GM19467 (cell line): ENCODE data around the gene RYR1.
"Not testable (repeated sequence)": the region's sequence is repeated elsewhere in the genome, so short reads cannot be mapped to it uniquely, and the experiment has no call there.

Source experiments
- ATAC-seq: cut with Tn5 transposase; IDR thresholded peaks from one replicate; pipeline ENCODE4 v1.9.1; 2021; ENCODE audit warnings: mild to moderate bottlenecking, moderate library complexity; ENCODE audit not compliant: unreplicated experiment

The RYR1 gene

DNA sequence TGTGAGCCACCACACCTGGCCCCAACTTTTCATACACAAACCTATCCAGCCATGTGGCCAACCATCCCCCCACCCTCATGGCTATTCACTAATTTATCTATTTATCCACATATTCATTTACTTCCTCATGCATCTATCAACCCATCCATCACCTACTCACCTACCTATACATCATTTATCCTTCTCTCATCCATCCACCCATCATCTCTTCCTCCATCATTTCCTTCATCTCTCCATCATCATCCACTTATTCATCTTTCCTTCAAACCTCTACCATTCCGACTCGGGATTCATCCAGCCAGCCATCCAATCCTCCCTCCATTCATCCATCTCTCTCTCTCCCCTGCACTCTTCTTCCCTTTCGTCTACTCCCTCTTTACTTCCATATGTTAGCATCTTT, 54.6 kb downstream of the RYR1 start:
- ATAC-seq: no peak

DNA sequence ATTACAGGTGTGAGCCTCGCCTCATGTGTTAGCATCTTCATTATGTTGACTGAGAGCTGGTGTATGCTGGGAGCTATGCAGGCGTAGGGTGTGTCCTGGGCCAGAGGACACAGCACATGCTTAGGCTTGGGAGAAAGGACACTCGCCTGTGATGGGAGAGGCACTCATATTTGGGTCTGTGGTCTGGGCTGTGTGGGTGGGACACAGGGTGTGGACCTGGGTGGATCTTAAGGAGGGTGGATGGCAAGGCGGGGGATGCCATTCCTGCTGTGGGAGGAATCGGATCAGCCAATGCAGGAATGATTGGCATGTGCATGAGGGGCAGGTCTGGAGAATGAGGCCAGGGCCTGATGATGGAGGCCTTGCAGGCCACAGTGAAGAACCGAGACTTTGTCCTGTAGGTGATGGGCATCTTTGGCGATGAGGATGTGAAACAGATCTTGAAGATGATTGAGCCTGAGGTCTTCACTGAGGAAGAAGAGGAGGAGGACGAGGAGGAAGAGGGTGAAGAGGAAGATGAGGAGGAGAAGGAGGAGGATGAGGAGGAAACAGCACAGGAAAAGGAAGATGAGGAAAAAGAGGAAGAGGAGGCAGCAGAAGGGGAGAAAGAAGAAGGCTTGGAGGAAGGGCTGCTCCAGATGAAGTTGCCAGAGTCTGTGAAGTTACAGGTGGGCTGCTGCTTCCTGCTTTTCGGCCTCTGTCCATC, 55.4 kb downstream of the RYR1 start:
- no peak for ATAC-seq

DNA sequence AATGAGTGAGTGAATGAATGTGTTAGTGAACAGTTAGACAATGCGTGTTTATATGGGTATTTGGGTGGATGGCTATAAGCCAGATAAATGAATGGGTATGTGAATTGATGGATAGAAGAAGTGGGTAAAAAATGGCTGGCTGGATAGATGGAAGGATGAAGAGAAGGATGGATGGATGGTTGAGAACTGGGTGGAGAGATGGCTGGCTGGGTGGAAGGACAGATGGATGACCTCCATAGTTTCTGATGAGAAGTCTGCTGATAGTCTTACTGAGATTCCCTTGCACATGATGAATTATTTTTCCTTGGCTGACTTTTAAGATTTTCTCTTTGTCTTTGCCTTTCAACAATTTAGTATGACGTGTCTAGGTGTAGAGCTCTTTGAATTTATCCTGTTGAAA, 57.4 kb downstream of the RYR1 start:
- no peak for ATAC-seq

DNA sequence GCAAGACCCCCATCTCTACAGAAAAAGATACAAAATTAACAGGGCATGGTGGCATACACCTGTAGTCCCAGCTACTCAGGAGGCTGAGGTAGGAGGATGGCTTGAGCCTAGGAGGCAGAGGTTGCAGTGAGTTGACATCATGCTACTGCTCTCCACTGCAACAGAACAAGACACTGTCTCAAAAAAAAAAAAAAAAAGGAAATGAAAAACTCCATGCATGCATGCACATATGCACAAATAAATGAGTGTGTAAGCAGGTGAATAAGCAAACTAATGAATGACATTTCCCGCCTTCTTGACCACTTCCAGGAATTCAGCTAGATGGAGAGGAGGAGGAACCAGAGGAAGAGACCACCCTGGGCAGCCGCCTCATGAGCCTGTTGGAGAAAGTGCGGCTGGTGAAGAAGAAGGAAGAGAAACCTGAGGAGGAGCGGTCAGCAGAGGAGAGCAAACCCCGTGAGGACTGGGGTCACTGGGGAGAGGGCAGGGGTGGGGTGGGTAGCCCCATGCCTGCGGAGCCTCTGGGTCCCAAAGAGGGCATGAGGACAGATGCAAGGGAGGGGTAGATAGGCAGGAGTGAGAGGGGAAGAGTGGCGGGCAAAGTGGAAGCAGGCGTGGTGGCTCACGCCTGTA, 58.8 kb downstream of the RYR1 start:
- ATAC-seq: no peak

DNA sequence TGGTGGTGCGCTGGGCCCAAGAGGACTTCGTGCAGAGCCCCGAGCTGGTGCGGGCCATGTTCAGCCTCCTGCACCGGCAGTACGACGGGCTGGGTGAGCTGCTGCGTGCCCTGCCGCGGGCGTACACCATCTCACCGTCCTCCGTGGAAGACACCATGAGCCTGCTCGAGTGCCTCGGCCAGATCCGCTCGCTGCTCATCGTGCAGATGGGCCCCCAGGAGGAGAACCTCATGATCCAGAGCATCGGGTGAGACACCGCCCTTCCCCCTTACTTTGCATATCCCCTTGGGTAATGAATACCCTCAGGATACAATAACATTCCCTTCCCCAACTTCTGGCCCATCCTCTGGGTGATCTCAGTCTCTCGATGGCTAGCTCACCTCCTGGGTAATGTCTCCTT, 60.9 kb downstream of the RYR1 start:
- ATAC-seq: no peak

DNA sequence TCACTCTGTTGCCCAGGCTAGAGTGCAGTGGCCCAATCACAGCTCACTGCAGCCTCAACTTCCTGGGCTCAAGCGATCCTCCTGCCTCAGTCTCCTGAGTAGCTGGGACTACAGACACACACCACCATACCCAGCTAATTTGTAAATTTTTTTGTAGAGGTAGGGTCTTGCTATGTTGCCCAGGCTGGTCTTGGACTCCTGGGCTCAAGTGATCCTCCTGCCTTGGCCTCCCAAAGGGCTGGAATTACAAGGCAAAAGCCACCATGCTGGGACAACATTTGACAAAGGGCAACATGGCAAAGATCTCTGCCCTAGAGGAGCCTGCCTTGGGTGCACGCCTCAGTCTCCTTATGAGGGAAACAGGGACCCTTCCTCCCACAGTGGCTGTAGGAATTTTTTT, 61.9 kb downstream of the RYR1 start:
- ATAC-seq: not testable (repeated sequence)

DNA sequence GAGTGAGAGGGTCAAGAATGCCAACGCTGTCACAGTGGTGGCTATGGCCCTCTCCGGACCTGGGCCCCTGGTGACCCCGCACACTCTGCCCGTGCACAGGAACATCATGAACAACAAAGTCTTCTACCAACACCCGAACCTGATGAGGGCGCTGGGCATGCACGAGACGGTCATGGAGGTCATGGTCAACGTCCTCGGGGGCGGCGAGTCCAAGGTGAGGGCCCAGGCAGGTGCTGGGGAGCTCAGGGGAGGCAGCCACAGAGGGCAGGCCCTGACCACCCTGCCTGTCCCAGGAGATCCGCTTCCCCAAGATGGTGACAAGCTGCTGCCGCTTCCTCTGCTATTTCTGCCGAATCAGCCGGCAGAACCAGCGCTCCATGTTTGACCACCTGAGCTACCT, 62.6 kb downstream of the RYR1 start:
- no peak for ATAC-seq

DNA sequence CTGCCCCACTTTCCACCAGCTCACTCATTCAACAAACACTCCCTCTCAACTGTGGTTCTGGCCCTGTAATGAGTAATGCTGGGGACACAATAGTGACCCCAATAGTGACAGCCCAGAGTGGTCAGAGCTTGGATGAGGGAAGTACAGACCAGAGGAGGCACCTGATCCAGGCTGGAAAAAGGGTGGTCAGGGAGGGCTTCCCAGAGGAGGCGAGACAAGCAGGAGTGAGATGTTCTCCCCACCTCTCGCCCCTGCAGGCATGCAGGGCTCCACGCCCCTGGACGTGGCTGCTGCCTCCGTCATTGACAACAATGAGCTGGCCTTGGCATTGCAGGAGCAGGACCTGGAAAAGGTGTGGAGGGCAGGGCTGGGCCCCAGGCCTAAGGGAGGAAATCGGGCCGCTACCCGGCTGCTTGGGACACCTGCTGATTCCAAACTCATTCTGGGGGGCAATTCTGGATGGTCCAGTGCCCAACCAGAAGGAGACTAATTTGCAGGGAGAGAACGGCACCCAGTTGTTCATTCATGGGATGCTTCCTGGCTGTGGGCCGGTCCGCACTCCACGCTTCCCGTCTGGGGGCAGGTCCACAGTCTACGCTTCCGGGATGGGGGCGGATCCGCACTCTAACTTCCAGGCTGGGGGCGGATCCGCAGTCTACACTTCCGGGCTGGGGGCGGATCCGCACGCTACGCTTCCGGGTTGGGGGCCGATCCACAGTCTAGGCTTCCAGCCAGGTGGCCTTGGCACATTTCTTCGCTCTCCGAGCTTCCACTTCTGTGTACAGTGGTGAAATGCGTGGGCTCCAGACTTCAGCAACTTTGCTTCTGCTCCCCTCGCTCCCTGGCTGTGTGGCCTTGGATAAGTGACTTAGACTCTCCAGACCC, 63.4 kb downstream of the RYR1 start:
- ATAC-seq: no peak

DNA sequence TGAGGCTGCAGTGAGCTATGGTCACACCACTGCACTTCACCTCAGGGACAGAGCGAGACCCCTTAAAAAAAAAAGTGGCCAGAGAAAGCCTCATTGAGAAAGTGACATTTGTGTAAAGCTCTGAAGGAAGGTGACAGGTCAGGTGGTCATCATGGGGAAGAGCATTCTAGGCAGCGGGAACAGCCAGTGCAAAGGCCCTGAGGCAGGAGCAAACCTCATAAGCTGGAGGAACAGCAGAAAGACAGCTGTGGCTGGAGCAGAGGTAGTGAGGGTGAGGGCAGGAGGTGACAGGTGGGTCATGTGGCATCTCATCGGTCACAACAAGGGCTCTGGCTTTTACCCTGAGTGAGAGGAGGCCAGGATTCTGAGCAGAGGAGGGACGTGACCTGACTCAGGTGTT, 64.4 kb downstream of the RYR1 start:
- no peak for ATAC-seq

DNA sequence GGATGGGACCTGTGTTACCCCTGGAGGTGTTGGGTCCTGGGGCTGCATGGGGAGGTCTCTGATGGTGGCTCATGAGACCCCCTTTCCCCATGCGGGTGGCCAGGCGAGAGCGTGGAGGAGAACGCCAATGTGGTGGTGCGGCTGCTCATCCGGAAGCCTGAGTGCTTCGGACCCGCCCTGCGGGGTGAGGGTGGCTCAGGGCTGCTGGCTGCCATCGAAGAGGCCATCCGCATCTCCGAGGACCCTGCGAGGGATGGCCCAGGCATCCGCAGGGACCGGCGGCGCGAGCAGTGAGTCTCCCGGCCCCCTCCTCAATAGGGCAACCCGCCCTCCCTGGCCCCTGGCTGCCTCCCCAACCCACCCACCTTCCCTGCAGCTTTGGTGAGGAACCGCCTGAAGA, 66.0 kb downstream of the RYR1 start:
- ATAC-seq: no peak

DNA sequence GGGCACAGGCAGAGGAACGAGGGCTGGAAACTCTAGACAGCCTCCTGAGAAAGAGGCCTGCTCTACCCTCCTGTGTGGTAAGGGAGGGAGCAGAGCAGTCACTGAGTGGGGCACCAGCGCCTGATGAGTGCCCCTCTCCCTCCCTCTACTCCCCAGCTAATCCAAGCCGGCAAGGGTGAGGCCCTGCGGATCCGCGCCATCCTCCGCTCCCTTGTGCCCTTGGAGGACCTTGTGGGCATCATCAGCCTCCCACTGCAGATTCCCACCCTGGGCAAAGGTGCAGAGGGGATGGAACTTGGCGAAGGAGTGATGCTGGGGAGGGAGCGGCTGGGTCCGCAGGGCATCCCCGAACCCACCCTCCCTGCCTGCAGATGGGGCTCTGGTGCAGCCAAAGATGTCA, 67.0 kb downstream of the RYR1 start:
- no peak for ATAC-seq

DNA sequence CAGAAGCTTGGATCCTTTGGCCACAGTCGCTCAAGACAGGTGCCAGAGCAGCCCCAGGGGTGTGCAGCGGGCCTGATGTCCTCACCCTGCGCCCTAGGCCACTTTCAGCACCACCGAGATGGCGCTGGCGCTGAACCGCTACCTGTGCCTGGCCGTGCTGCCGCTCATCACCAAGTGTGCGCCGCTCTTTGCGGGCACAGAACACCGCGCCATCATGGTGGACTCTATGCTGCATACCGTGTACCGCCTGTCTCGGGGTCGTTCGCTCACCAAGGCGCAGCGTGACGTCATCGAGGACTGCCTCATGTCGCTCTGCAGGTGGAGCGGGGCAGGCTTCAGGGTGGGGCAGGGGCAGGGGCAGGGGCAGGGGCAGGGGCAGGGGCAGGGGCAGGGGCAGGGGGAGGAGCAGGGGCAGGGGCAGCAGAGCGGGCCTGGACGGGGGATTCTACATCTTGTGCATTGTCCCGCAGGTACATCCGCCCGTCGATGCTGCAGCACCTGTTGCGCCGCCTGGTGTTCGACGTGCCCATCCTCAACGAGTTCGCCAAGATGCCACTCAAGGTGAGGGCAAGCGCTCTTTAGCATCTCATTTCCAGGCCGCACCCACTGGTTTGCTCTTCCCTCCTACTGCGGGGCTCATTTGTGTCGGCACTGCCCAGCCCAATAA, 69.1 kb downstream of the RYR1 start:
- ATAC-seq: no peak

DNA sequence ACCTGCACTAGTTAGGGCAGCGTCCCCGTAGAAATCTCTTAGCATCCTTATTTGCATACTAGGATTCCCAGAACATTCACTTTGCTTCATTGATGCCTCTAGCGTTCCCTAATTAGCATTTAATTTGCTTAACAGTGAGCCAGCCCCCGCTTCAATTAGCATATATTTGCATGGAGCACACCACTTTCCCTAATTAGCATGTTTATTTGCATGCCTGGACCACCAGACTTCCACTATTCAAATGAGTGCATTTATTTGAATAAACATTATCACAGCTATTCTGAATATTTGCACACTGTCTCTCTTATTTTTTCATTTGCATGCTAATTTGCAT, 69.6 kb downstream of the RYR1 start:
- no peak for ATAC-seq

DNA sequence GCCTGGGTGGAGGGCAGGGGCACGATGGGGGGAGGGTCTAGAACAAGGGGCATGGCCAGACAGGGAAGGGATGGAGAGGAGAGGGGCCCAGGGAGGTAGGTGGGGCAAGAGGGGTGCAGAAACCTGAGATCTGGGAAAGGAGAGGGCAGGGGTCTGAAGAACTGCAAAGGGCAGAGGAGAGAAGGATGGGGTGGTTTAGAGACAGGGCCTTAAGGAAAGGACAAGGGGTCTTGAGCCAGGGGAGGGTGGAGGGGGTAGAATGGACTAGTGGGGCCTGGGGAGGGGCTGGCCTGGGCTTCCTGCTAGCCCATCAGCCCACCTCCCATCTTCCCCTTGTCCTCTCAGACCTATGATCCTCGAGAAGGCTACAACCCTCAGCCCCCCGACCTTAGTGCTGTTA, 72.5 kb downstream of the RYR1 start:
- no peak for ATAC-seq

DNA sequence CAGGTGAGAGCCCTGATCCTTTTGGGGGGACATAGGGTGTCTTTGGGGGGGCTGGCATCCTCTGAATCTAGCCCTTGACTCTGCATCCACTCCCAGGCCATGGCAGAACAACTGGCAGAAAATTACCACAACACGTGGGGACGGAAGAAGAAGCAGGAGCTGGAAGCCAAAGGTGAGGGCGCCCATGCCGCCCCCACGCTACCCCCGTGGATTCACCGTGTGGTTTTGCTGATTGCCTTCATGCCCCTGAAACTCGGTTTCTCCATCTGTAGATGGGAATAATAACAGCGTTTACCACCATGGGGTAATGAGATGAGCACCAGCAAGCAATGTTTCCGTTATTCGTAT, 72.9 kb downstream of the RYR1 start:
- ATAC-seq: no peak

DNA sequence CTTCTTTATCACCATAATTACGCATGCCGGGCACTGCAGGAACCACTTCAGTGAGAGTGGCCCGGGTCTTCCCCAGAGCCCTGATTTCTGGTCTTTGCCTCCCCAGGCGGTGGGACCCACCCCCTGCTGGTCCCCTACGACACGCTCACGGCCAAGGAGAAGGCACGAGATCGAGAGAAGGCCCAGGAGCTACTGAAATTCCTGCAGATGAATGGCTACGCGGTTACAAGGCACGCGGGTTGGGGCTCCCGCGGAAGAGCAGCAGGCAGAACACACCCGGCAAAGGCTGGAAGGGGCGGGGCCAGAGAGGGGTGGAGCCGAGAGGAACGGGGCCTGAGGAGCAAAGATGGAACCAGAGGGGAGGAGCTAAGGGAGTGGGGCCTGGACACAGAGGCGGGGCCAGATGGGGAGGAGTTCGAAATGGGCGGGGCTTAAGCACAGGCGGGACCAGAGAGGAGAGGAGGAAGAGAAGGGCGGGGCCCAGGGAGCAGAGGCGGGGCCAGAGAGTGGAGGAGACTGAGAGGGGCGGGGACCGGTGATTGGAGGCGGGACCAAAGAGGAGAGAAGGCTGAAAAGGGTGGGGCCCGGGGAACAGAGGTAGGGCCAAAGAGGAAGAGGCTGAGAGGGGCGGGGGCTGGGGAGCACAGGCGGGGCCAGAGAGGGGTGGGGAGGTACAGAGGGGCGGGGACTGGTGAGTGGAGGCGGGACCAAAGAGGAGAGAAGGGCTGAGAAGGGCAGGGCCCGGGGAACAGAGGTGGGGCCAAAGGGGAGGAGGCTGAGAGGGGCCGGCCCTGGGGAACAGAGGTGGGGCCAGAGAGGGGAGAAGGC, 73.4 kb downstream of the RYR1 start:
- ATAC-seq: peak; percentile 66

DNA sequence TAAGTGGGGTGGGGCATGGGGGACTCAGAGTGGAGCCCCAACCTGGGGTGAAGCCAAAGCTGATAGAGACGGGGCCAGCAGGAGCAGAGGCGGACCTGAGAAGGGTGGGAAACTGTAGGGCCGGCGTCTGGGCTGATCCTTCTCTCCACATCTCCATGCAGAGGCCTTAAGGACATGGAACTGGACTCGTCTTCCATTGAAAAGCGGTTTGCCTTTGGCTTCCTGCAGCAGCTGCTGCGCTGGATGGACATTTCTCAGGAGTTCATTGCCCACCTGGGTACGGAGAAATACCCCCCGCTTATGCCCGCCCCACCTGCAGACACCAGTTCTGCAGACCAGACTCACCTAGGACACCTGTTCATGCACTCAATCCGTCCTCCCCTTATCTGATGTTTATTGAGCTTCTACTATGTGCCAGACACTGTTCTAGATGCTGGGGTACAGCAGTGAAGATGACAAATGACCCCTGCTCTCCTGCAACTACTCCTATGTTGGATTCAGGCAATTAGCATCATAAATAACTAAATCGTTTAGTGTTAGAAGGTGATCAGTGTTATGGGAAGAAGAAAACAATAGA, 74.1 kb downstream of the RYR1 start:
- no peak for ATAC-seq

DNA sequence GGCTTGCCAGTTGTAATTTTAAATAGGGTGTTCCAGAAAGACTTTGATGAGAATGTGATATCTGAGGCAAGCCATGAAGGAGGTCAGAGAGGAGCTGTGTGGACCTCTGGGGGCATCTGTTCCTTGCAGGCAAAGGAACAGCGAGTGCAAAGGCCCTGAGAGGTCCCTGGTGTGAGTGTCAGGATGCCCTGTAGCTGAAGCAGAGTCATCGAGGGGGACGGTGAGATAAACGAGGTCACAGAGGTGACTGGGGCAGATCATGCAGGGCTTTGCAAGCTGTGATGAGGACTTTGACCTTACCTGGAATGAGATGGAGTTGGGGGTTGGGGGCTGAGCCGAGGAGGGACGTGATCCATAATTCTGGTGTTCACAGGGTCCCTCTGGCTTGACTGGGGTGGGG, 75.0 kb downstream of the RYR1 start:
- no peak for ATAC-seq

DNA sequence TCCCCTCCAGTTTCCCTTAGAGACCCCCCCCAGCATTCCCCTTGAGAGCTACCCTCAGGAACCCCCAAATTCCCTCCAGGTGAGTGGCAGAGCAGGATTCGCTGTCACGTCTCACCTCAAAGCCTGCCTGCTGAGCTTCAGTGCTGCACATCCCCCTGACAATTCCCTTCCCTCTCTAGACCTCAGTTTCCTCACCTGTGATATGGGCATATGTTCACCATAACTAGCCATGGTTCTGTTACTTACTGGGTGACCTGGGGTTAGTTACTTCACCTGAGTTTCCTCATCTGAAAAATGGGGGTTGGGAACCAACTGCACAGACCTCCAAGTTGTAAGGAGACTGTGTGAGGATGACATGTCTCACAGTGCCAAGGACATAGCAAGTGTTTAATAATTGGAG, 75.5 kb downstream of the RYR1 start:
- ATAC-seq: no peak

DNA sequence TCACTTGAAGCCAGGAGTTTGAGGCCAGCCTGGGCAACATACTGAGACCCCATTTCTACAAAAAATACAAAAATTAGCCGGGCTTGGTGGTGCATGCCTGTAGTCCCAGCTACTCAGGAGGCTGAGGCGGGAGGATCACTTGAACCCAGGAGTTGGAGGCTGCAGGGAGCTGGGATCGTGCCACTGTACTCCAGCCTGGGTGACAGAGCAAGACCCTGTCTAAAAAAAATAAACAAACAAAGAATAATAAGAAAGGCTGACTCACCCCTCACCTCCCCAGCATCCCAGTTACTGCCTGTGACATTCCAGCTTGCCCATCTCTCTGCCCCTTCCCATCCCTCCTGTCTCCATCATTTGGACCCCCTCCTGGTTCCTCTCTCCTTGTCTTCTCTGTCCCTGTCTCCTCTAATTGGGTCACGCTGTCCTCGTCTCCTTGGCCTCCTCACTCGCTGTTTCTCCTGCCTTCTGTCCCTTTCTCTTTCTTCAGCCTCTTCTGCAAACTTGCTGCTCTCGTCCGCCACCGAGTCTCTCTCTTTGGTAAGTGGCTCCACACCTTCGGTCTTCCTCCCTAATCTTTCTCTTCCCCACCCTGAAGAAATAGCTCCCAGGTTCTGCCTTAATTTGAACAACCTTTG, 77.7 kb downstream of the RYR1 start:
- no peak for ATAC-seq
